ENCODE results near the gene KYAT1. TPM values are rescaled to one million over a fixed set of nuclear protein-coding genes. Genes with fewer than 3 reads are reported as not detected.
A peak's percentile ranks its signal among the peaks of the same experiment; 100 is the strongest.

The KYAT1 gene
- total and polyA plus RNA-seq, 8 donors = 1.1 to 5.2 (median 1.8) TPM

DNA sequence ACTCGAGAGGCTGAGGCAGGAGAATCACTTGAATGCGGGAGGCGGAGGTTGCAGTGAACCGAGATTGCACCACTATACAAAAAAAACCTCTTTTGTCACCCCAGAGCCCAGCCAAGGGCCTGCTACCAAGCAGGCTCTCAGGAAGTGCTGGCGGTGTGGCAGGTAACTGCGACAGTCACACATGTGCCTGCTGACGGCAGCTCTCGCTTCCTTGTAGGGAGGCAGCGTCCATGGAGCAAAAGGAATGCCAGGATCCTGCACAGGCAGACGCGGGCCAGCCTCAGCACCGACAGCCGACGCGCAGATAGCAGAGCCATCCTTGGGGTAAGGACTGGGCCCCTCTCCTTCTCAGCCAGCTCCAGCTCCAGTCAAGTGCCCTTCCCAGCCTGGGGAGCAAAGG, 4.0 kb upstream of the KYAT1 start:
- TF ChIP-seq CTCF (IDR thresholded peaks at IDR 0.05) = no peak
- intact Hi-C loops (cut with DNase I) = no loop called here
- Histone ChIP-seq H3K9me3 (no peaks in the 10 kb centered on the region), H3K4me1 (peaks cover 0 to 11% (median 6%) of the 10 kb centered on the region in 3 donors), H3K27ac (no peak overlapping the region), H3K4me3 (no peak overlapping the region), H3K27me3 (no peaks in the 10 kb centered on the region), H3K36me3 (peaks cover 0 to 10% (median 0%) of the 10 kb centered on the region in 3 donors)
- DNase-seq (no peak), FAIRE-seq (no peak), ATAC-seq (no peak)
- WGBS, 2 donors = 85 to 87% methylated on average over 15 of the region's 15 CpGs

GRCh38 chr9:128885376-128885775, 3.6 kb upstream of the KYAT1 start:
- Histone ChIP-seq H3K4me3 (no peak overlapping the region), H3K9me3 (no peaks in the 10 kb centered on the region), H3K27ac (no peak overlapping the region), H3K4me1 (peaks cover 0 to 11% (median 6%) of the 10 kb centered on the region in 3 donors), H3K27me3 (no peaks in the 10 kb centered on the region), H3K36me3 (peaks cover 0 to 10% (median 0%) of the 10 kb centered on the region in 3 donors)
- intact Hi-C loops (cut with DNase I) = no loop called here
- TF ChIP-seq CTCF (IDR thresholded peaks at IDR 0.05) = no peak
- DNase-seq (no peak), FAIRE-seq (no peak), ATAC-seq (no peak)
- 89 to 93% methylated on average over 8 of the region's 8 CpGs for WGBS, 2 donors

- WGBS, 2 donors = 76 to 81% methylated on average over 2 of the region's 2 CpGs
- TF ChIP-seq CTCF (IDR thresholded peaks at IDR 0.05) = no peak
- Histone ChIP-seq H3K36me3 (peaks cover 0 to 10% (median 0%) of the 10 kb centered on the region in 3 donors), H3K9me3 (no peaks in the 10 kb centered on the region), H3K4me3 (no peak overlapping the region), H3K27ac (no peak overlapping the region), H3K4me1 (peaks cover 0 to 11% (median 6%) of the 10 kb centered on the region in 3 donors), H3K27me3 (no peaks in the 10 kb centered on the region)
- ATAC-seq (no peak), DNase-seq (no peak), FAIRE-seq (no peak)
- intact Hi-C loops (cut with DNase I) = no loop called here
Observed at GRCh38 chr9:128884164-128884563, 2.4 kb upstream of the KYAT1 start.

GRCh38 chr9:128882677-128883603, 1.2 kb upstream of the KYAT1 start:
- Histone ChIP-seq H3K27ac (peak overlapping the region; percentile 85 to 97 (median 92)), H3K4me1 (peaks cover 0 to 11% (median 6%) of the 10 kb centered on the region in 3 donors)

More at GRCh38 chr9:128882677-128883603, 1.2 kb upstream of the KYAT1 start:
- H3K36me3 ChIP-seq = peaks cover 0 to 10% (median 0%) of the 10 kb centered on the region in 3 donors
- no peak for FAIRE-seq
- peak in 2 of 4 donors; percentile 2 to 6 for ATAC-seq
- no peaks in the 10 kb centered on the region for H3K9me3 ChIP-seq
- DNase-seq = peak in 2 of 6 donors; percentile 41 to 74
- WGBS, 2 donors = 0 to 1% methylated on average over 18 to 19 of the region's 19 CpGs
- H3K27me3 ChIP-seq = no peaks in the 10 kb centered on the region
- peak overlapping the region; percentile 84 to 94 (median 93) for H3K4me3 ChIP-seq
- no peak for TF ChIP-seq CTCF (IDR thresholded peaks at IDR 0.05)
- intact Hi-C loops (cut with DNase I) = no loop called here

Data from pancreas (tissue), 10 donors.